ENCODE data around the gene LRRN2. TPM values are rescaled to one million over a fixed set of nuclear protein-coding genes. Genes with fewer than 3 reads are reported as not detected.

The LRRN2 gene
- polyA plus RNA-seq, 1 donor from 2014 or later: 3.3 TPM

GRCh38 chr1:204641936-204642335 lies 43.6 kb downstream of the LRRN2 start:
- Histone ChIP-seq H3K4me2 (ENCODE audit: low read length) (no peak overlapping the region), H3K36me3 (ENCODE audit: insufficient read depth, low read length) (no peaks in the 10 kb centered on the region), H3K4me3 (ENCODE audit: low read length) (no peak overlapping the region), H3K9me2 (ENCODE audit: insufficient read depth, low read length) (no peaks in the 10 kb centered on the region), H3K9me3 (ENCODE audit: low read length) (no peaks in the 10 kb centered on the region), H3K9ac (ENCODE audit: low read length) (no peak overlapping the region), H3K27me3 (ENCODE audit: insufficient read depth, low read depth, low read length) (no peaks in the 10 kb centered on the region), H3K79me2 (replicated peaks; ENCODE audit: insufficient read depth, low read length) (no peaks in the 10 kb centered on the region), H2AFZ (ENCODE audit: low read depth, low read length) (no peak overlapping the region), H3F3A (ENCODE audit: insufficient read depth, low read length, poor library complexity, severe bottlenecking) (no peaks in the 10 kb centered on the region), H4K20me1 (ENCODE audit: insufficient read depth) (no peaks in the 10 kb centered on the region), H3K27ac (ENCODE audit: low read length) (no peak overlapping the region)
- TF ChIP-seq EZH2 (IDR thresholded peaks at IDR 0.05; ENCODE audit: borderline replicate concordance, insufficient read depth, low read length, poor library complexity, severe bottlenecking) (no peak), EP300 (conservative IDR thresholded peaks at IDR 0.05; ENCODE audit: poor library complexity, severe bottlenecking) (no peak), REST (IDR thresholded peaks at IDR 0.05; ENCODE audit: borderline replicate concordance) (no peak), TAF1 (IDR thresholded peaks at IDR 0.05; ENCODE audit: low read depth) (no peak), RAD21 (conservative IDR thresholded peaks at IDR 0.05) (no peak), MXI1 (conservative IDR thresholded peaks at IDR 0.05; ENCODE audit: poor library complexity, severe bottlenecking) (no peak), SMC3 (conservative IDR thresholded peaks at IDR 0.05; ENCODE audit: poor library complexity) (no peak)

- no peak overlapping the region for H3K4me2 ChIP-seq (ENCODE audit: low read length)
- no peaks in the 10 kb centered on the region for H3K9me2 ChIP-seq (ENCODE audit: insufficient read depth, low read length)
- H3K27ac ChIP-seq (ENCODE audit: low read length): no peak overlapping the region
- no peaks in the 10 kb centered on the region for H3K79me2 ChIP-seq (replicated peaks; ENCODE audit: insufficient read depth, low read length)
- H3K27me3 ChIP-seq (ENCODE audit: insufficient read depth, low read depth, low read length): no peaks in the 10 kb centered on the region
- no peak overlapping the region for H2AFZ ChIP-seq (ENCODE audit: low read depth, low read length)
- no peaks in the 10 kb centered on the region for H3K9me3 ChIP-seq (ENCODE audit: low read length)
- H3K36me3 ChIP-seq (ENCODE audit: insufficient read depth, low read length): no peaks in the 10 kb centered on the region
- TF ChIP-seq SMC3 (conservative IDR thresholded peaks at IDR 0.05; ENCODE audit: poor library complexity) (no peak), MXI1 (conservative IDR thresholded peaks at IDR 0.05; ENCODE audit: poor library complexity, severe bottlenecking) (no peak), TAF1 (IDR thresholded peaks at IDR 0.05; ENCODE audit: low read depth) (no peak), POLR2AphosphoS5 (IDR thresholded peaks at IDR 0.05) (no peak), EP300 (conservative IDR thresholded peaks at IDR 0.05; ENCODE audit: poor library complexity, severe bottlenecking) (no peak), CTCF (IDR thresholded peaks at IDR 0.05; ENCODE audit: poor library complexity, severe bottlenecking) (no peak), RAD21 (conservative IDR thresholded peaks at IDR 0.05) (no peak), REST (IDR thresholded peaks at IDR 0.05; ENCODE audit: borderline replicate concordance) (no peak), EZH2 (IDR thresholded peaks at IDR 0.05; ENCODE audit: borderline replicate concordance, insufficient read depth, low read length, poor library complexity, severe bottlenecking) (no peak)
- H3K4me3 ChIP-seq (ENCODE audit: low read length): no peak overlapping the region
- H4K20me1 ChIP-seq (ENCODE audit: insufficient read depth): no peaks in the 10 kb centered on the region
- H3K9ac ChIP-seq (ENCODE audit: low read length): no peak overlapping the region
- H3F3A ChIP-seq (ENCODE audit: insufficient read depth, low read length, poor library complexity, severe bottlenecking): no peaks in the 10 kb centered on the region
Observed at GRCh38 chr1:204641455-204641854, 44.1 kb downstream of the LRRN2 start.
